Measurements from ENCODE around the gene USHBP1. TPM values are rescaled to one million over a fixed set of nuclear protein-coding genes. Genes with fewer than 3 reads are reported as not detected.
A peak's percentile ranks its signal among the peaks of the same experiment; 100 is the strongest.

USHBP1 gene
- total and polyA plus RNA-seq, 2 of the 13 experiments (the other 11 are each of a cell fraction or from before 2014, with no cell fraction given), result 0.15 to 1.5 TPM

GRCh38 chr19:17305216-17305516, 40.6 kb upstream of the USHBP1 start (continued):
- TF ChIP-seq PREB (CRISPR knock-in tag; IDR thresholded peaks at IDR 0.05) (no peak), KLF13 (CRISPR knock-in tag; IDR thresholded peaks at IDR 0.05) (no peak), CBX2 (IDR thresholded peaks at IDR 0.05; ENCODE audit: low read depth, low read length) (no peak), CBX2 (CRISPR knock-in tag; IDR thresholded peaks at IDR 0.05; ENCODE audit: low read depth) (no peak), FOXO1 (CRISPR knock-in tag; IDR thresholded peaks at IDR 0.05) (no peak; the same call in 1 of the 2 replicates), HDAC2 (CRISPR knock-in tag; IDR thresholded peaks at IDR 0.05) (no peak; the same call in 1 of the 2 replicates), UBTF (CRISPR knock-in tag; IDR thresholded peaks at IDR 0.05) (no peak), AFF4 (CRISPR knock-in tag; IDR thresholded peaks at IDR 0.05) (peak; percentile 60; the same call in 1 of the 2 replicates), BRD4 (CRISPR knock-in tag; IDR thresholded peaks at IDR 0.05) (no peak), E2F5 (CRISPR knock-in tag; conservative IDR thresholded peaks at IDR 0.05) (no peak), NFE2L2 (IDR thresholded peaks at IDR 0.05; ENCODE audit: low read length) (no peak), ZNF101 (CRISPR knock-in tag; IDR thresholded peaks at IDR 0.05; ENCODE audit: borderline replicate concordance, low read depth) (no peak), ETS1 (CRISPR knock-in tag; IDR thresholded peaks at IDR 0.05) (no peak), ZBED4 (CRISPR knock-in tag; IDR thresholded peaks at IDR 0.05; ENCODE audit: borderline replicate concordance) (no peak), ZNF546 (CRISPR knock-in tag; conservative IDR thresholded peaks at IDR 0.05) (no peak)

Measured in HepG2 (cell line).